Astrocyte (in vitro differentiated cells and primary cell): ENCODE measurements around the gene SMG1.

Source experiments
- CTCF ChIP-seq: IDR thresholded peaks from 2 replicates; pipeline ENCODE4 v1.5.1; 2011; ENCODE audit warnings: low read depth, mild to moderate bottlenecking, inconsistent platforms, low read length, moderate library complexity; ENCODE audit not compliant: insufficient read depth
- EZH2 ChIP-seq: IDR thresholded peaks from 2 replicates; pipeline ENCODE4 v1.6.1; 2012; ENCODE audit warnings: mild to moderate bottlenecking, low read length, inconsistent platforms; ENCODE audit not compliant: insufficient read depth

GRCh38 chr16:18796377-18796776 lies 129.8 kb downstream of the SMG1 start:
- TF ChIP-seq CTCF (no peak), EZH2 (no peak)
